Measurements from ENCODE around the gene ZNF609. TPM values are rescaled to one million over a fixed set of nuclear protein-coding genes. Genes with fewer than 3 reads are reported as not detected.
"Not testable (repeated sequence)": the region's sequence is repeated elsewhere in the genome, so short reads cannot be mapped to it uniquely, and the experiment has no call there.

Gene ZNF609
- polyA plus RNA-seq, 1 experiment, result 28.9 TPM

DNA sequence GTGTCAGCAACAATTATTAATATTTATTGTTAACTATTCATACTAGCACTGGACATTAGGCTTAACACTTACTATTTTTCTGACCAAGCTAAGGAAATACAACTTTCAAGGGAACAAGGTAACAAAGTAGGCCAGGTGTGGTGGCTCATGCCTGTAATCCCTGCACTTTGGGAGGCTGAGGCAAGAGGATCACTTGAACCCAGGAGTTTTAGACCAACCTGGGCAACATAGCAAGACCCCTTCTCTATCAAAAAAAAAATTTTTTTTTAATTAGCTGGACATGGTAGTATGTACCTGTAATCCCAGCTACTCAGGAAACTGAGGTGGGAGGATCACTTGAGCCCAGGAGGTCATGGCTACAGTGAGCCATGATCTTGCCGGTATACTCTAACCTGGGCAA lies 183.3 kb downstream of the ZNF609 start:
- no peak overlapping the region for H3K27ac ChIP-seq (ENCODE audit: low read depth, low read length)
- TF ChIP-seq, protein P1, sequence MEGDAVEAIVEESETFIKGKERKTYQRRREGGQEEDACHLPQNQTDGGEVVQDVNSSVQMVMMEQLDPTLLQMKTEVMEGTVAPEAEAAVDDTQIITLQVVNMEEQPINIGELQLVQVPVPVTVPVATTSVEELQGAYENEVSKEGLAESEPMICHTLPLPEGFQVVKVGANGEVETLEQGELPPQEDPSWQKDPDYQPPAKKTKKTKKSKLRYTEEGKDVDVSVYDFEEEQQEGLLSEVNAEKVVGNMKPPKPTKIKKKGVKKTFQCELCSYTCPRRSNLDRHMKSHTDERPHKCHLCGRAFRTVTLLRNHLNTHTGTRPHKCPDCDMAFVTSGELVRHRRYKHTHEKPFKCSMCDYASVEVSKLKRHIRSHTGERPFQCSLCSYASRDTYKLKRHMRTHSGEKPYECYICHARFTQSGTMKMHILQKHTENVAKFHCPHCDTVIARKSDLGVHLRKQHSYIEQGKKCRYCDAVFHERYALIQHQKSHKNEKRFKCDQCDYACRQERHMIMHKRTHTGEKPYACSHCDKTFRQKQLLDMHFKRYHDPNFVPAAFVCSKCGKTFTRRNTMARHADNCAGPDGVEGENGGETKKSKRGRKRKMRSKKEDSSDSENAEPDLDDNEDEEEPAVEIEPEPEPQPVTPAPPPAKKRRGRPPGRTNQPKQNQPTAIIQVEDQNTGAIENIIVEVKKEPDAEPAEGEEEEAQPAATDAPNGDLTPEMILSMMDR (IDR thresholded peaks at IDR 0.05; ENCODE audit: low read depth, low read length), result no peak
- no peak for DNase-seq (ENCODE audit: low read depth, low spot score)
- ChIA-PET CTCF (interaction anchor here (0.9 to 2.6 kb wide), 2 partner anchors 10 to 15 kb away, joined by 3 to 11 read pairs; no protein-coding TSS in a partner anchor), POLR2A (no interaction called here)
- H3K27me3 ChIP-seq (ENCODE audit: control insufficient read depth, insufficient read depth, low read length), result no peaks in the 10 kb centered on the region
- no peak overlapping the region for H3K4me3 ChIP-seq (ENCODE audit: low read depth, low read length)
- no peaks in the 10 kb centered on the region for H3K9me3 ChIP-seq (ENCODE audit: control insufficient read depth, insufficient read depth, low read length)

DNA sequence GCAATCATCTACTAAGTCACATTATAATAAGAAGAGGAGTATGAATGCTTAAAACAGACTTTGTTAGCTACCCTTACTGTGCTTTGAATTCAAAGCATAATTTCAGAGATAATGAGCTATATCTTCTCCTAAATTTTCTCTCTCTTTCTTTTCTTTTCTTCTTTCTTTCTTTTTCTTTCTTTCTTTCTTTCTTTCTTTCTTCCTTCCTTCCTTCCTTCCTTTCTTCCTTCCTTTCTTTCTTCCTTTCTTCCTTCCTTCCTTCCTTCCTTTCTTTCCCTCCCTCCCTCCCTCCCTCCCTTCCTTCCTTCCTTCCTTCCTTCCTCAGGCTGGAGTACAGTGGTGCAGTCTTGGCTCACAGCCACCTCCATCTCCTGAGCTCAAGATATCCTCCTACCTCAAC lies 184.4 kb downstream of the ZNF609 start:
- ChIA-PET CTCF (interaction anchor here (2.6 kb wide), 1 partner anchor 8 kb away, joined by 11 read pairs; no protein-coding TSS in a partner anchor), POLR2A (interaction anchor here (0.5 kb wide), 1 partner anchor 209 kb away, joined by 6 read pairs; no protein-coding TSS in a partner anchor)
- not testable (repeated sequence) for H3K9me3 ChIP-seq (ENCODE audit: control insufficient read depth, insufficient read depth, low read length); H3K27ac ChIP-seq (ENCODE audit: low read depth, low read length); H3K4me3 ChIP-seq (ENCODE audit: low read depth, low read length); DNase-seq (ENCODE audit: low read depth, low spot score); H3K27me3 ChIP-seq (ENCODE audit: control insufficient read depth, insufficient read depth, low read length)

DNA sequence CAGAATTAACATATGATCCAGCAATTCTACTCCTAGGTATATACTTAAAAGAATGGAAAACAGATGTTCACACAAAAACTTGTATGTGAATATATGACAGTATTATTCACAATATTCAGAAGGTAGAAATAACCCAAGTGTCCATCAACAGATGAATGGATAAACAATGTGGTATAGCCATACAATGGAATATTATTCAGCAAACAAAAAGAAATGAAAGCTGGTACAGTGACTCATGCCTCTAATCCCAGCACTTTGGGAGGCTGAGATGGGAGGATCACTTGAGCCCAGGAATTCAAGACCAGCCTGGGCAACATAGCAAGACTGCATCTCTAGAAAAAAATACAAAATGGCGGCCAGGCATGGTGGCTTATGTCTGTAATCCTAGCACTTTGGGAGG lies 185.6 kb downstream of the ZNF609 start:
- Histone ChIP-seq H3K27me3 (ENCODE audit: control insufficient read depth, insufficient read depth, low read length) (no peaks in the 10 kb centered on the region), H3K27ac (ENCODE audit: low read depth, low read length) (no peak overlapping the region), H3K4me3 (ENCODE audit: low read depth, low read length) (no peak overlapping the region), H3K9me3 (ENCODE audit: control insufficient read depth, insufficient read depth, low read length) (no peaks in the 10 kb centered on the region)
- DNase-seq (ENCODE audit: low read depth, low spot score), result no peak
- ChIA-PET POLR2A (no interaction called here), CTCF (no interaction called here)
- TF ChIP-seq, protein P1 (IDR thresholded peaks at IDR 0.05; ENCODE audit: low read depth, low read length), result no peak

DNA sequence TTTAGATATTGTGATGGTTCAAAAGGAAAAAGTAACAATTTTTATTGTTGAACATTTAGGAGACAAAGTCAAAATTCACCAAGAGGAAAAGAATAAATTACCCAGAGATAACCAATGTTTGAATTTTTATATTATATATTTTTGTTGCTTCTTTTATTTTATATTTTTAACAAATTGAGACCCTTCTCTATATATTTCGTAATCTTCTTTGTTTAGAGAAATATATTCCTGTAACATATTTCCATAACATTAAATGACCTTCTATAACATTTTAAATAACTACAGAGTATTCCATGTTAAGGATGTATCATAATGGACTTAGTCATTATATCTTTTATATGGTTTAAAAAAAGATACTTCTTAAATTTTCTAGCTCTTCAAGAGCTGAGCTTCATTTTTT lies 187.0 kb downstream of the ZNF609 start:
- H3K4me3 ChIP-seq (ENCODE audit: low read depth, low read length), result no peak overlapping the region
- ChIA-PET POLR2A (no interaction called here), CTCF (interaction anchor here (0.6 to 1.0 kb wide), 2 partner anchors 12 to 193 kb away, joined by 3 read pairs; no protein-coding TSS in a partner anchor)
- no peaks in the 10 kb centered on the region for H3K27me3 ChIP-seq (ENCODE audit: control insufficient read depth, insufficient read depth, low read length)
- H3K27ac ChIP-seq (ENCODE audit: low read depth, low read length), result no peak overlapping the region
- H3K9me3 ChIP-seq (ENCODE audit: control insufficient read depth, insufficient read depth, low read length), result no peaks in the 10 kb centered on the region
- TF ChIP-seq, protein P1 (IDR thresholded peaks at IDR 0.05; ENCODE audit: low read depth, low read length), result no peak
- no peak for DNase-seq (ENCODE audit: low read depth, low spot score)

DNA sequence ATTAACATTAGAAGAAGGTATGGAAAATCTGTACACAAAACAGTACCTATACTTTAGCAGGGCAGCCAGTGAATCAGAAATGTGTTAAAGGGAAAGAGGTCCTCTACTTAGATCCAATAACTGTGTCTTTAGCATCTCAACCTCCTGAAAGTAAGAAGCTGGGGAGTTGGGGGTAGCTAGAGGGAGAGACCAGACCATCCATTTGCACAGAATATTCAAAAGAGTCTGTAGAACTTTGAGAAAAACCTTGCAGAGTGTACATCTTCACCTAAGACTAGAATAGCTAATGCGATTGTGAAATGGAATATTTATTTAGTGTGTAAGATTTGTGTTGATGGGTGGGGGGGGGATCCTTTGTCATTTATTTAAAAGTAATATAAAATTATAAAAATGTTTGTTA lies 190.2 kb downstream of the ZNF609 start:
- Histone ChIP-seq H3K4me3 (ENCODE audit: low read depth, low read length) (no peak overlapping the region), H3K27ac (ENCODE audit: low read depth, low read length) (no peak overlapping the region), H3K9me3 (ENCODE audit: control insufficient read depth, insufficient read depth, low read length) (no peaks in the 10 kb centered on the region), H3K27me3 (ENCODE audit: control insufficient read depth, insufficient read depth, low read length) (no peaks in the 10 kb centered on the region)
- POLR2A ChIA-PET, result no interaction called here
- TF ChIP-seq, protein P1 (IDR thresholded peaks at IDR 0.05; ENCODE audit: low read depth, low read length), result no peak
- no peak for DNase-seq (ENCODE audit: low read depth, low spot score)
- CTCF ChIA-PET, result interaction anchor here (0.6 kb wide), 2 partner anchors 160 to 393 kb away, joined by 3 read pairs; no protein-coding TSS in a partner anchor
